K562 (cell line): Measurements from ENCODE around the gene CLEC17A. TPM values are rescaled to one million over a fixed set of nuclear protein-coding genes. Genes with fewer than 3 reads are reported as not detected.

Experiments
- BRD4 ChIP-seq: fragments of 200-600 bp; sonication (generic); IDR thresholded peaks from 2 replicates; pipeline ENCODE4 v1.6.1; 2017; ENCODE audit warnings: inconsistent platforms
- EHMT2 ChIP-seq: fragments of 450-650 bp; IDR thresholded peaks from 2 replicates; pipeline ENCODE4 v1.6.1; 2018; ENCODE audit warnings: antibody characterized with exemption
- HDAC1 ChIP-seq, 2 experiments: fragments of 450-650 bp; IDR thresholded peaks; 2 replicates each; pipeline ENCODE4 v1.6.1; 2016 to 2017; ENCODE audit warnings: inconsistent platforms in 1 of 2, mild to moderate bottlenecking in 1 of 2, moderate library complexity in 1 of 2
- HNRNPK ChIP-seq: fragments of 200-400 bp; formaldehyde crosslinking; IDR thresholded peaks from one replicate; pipeline ENCODE4 v1.6.1; 2018; ENCODE audit warnings: mild to moderate bottlenecking, low read depth, low read length; ENCODE audit not compliant: poor library complexity, severe bottlenecking
- HNRNPLL ChIP-seq: fragments of 200-400 bp; formaldehyde crosslinking; IDR thresholded peaks from 2 replicates; pipeline ENCODE4 v1.6.1; 2017; ENCODE audit warnings: low read length, low read depth, mild to moderate bottlenecking; ENCODE audit not compliant: poor library complexity, severe bottlenecking
- IFI16 ChIP-seq: fragments of 250-450 bp; sonication (Bioruptor Pico); IDR thresholded peaks from 2 replicates; pipeline ENCODE4 v2.1.2; 2022; ENCODE audit warnings: mild to moderate bottlenecking, inconsistent platforms
- JUND ChIP-seq, 2 experiments: IDR thresholded peaks; 2 replicates in 1 of 2; 3 replicates in 1 of 2; pipeline ENCODE4 v1.6.1; 2011; ENCODE audit warnings: borderline replicate concordance in 2 of 2, low read depth in 2 of 2, low read length in 2 of 2, improper control_type of control experiment in 1 of 2, missing biosample characterization in 1 of 2, missing genetic modification characterization in 1 of 2, missing genetic modification reagents in 1 of 2
- KHSRP ChIP-seq: fragments of 450-650 bp; IDR thresholded peaks from 2 replicates; pipeline ENCODE4 v1.6.1; 2017
- LCOR ChIP-seq: sonication (generic); formaldehyde crosslinking; IDR thresholded peaks from 2 replicates; pipeline ENCODE4 v1.8.0; 2022; ENCODE audit warnings: mild to moderate bottlenecking, missing genetic modification reagents
- MAFF ChIP-seq: IDR thresholded peaks from 2 replicates; pipeline ENCODE4 v1.6.1; 2012; ENCODE audit warnings: low read length, improper control_type of control experiment
- NFIC ChIP-seq: fragments of 450-650 bp; IDR thresholded peaks from 2 replicates; pipeline ENCODE4 v1.6.1; 2017; ENCODE audit warnings: mild to moderate bottlenecking, inconsistent platforms
- POLR2H ChIP-seq: IDR thresholded peaks from 2 replicates; pipeline ENCODE4 v1.6.1; 2016; ENCODE audit warnings: missing genetic modification characterization, low read depth, mild to moderate bottlenecking, control low read depth, missing compliant biosample characterization, moderate library complexity
- PURB ChIP-seq: sonication (generic); formaldehyde crosslinking; IDR thresholded peaks from 2 replicates; pipeline ENCODE4 v1.9.0; 2021; ENCODE audit warnings: low read depth, mild to moderate bottlenecking, missing genetic modification reagents
- PYGO2 ChIP-seq: fragments of 450-650 bp; IDR thresholded peaks from 2 replicates; pipeline ENCODE4 v1.6.1; 2016; ENCODE audit warnings: mild to moderate bottlenecking, missing genetic modification characterization, moderate library complexity, missing compliant biosample characterization
- SIN3B ChIP-seq: fragments of 450-650 bp; IDR thresholded peaks from 2 replicates; pipeline ENCODE4 v1.6.1; 2017; ENCODE audit warnings: low read depth, mild to moderate bottlenecking, moderate library complexity
- SMAD3 ChIP-seq: fragments of 450-650 bp; formaldehyde crosslinking; conservative IDR thresholded peaks from 2 replicates; pipeline ENCODE4 v1.4.0; 2020; ENCODE audit warnings: mild to moderate bottlenecking
- SMARCE1 ChIP-seq: fragments of 450-650 bp; IDR thresholded peaks from 2 replicates; pipeline ENCODE4 v1.7.1; 2016; ENCODE audit warnings: mild to moderate bottlenecking
- SRSF7 ChIP-seq: fragments of 200-400 bp; formaldehyde crosslinking; optimal IDR thresholded peaks from 2 replicates; pipeline ENCODE3; 2017; ENCODE audit warnings: mild to moderate bottlenecking, low read depth, low read length
- SRSF9 ChIP-seq: fragments of 200-400 bp; formaldehyde crosslinking; IDR thresholded peaks from 2 replicates; pipeline ENCODE4 v1.6.1; 2017; ENCODE audit warnings: low read depth, low read length, borderline replicate concordance
- STAT5A ChIP-seq: IDR thresholded peaks from 2 replicates; pipeline ENCODE4 v1.6.1; 2012; ENCODE audit warnings: low read length, inconsistent platforms, borderline replicate concordance
- TBL1XR1 ChIP-seq, 2 experiments: IDR thresholded peaks; 2 replicates each; pipeline ENCODE4 v1.6.1; 2012; ENCODE audit warnings: improper control_type of control experiment in 2 of 2, low read length in 2 of 2, mild to moderate bottlenecking in 1 of 2
- ZKSCAN1 ChIP-seq: fragments of 150-350 bp; IDR thresholded peaks from 2 replicates; pipeline ENCODE4 v1.6.1; 2016; ENCODE audit warnings: low read depth, low read length
- ZNF184 ChIP-seq: sonication (generic); formaldehyde crosslinking; IDR thresholded peaks from 2 replicates; pipeline ENCODE4 v1.5.0; 2020; ENCODE audit warnings: missing genetic modification reagents
- ZNF589 ChIP-seq: fragments of 200-800 bp; sonication (Bioruptor generic); IDR thresholded peaks from 2 replicates; pipeline ENCODE4 v1.6.1; 2016; ENCODE audit warnings: low read depth, missing genetic modification characterization, missing compliant biosample characterization
- ZNF764 ChIP-seq: fragments of 250-450 bp; sonication (Bioruptor Pico); IDR thresholded peaks from 2 replicates; pipeline ENCODE4 v1.4.0; 2020; ENCODE audit warnings: low read depth, mild to moderate bottlenecking, moderate library complexity
- polyA plus RNA-seq, 8 experiments: library from polyadenylated mRNA; depleted of rRNA in 4 of 8; stranded (reverse) in 5 of 8; unstranded in 3 of 8; fragments of >200 nt; fragmentation: Nextera tagmentation in 2 of 8; fragmentation: Illumina TruSeq in 1 of 8; extraction: Ambion mirVana in 2 of 8; extraction: Trizol in 1 of 8; gene quantifications; 2 replicates each; pipeline versions ENCODE4 v1.2.1 to v1.2.3, GENCODE V29; 2011 to 2014; ENCODE audit warnings: inconsistent platforms in 1 of 8, missing spikeins in 1 of 8
- total RNA-seq, 7 experiments: library from RNA; depleted of rRNA in 6 of 7; stranded (reverse); fragments of >200 nt in 6 of 7; fragmentation: Illumina TruSeq in 2 of 7; extraction: Trizol in 2 of 7; gene quantifications; 2 replicates each; pipeline versions ENCODE4 v1.2.1 to v1.2.3, GENCODE V29; 2011 to 2021; ENCODE audit warnings: low replicate concordance in 1 of 7
- TF ChIP-seq, protein P1 (sequence below): fragments of 450-650 bp; formaldehyde crosslinking; IDR thresholded peaks from 2 replicates; pipeline ENCODE4 v1.4.0; 2020; ENCODE audit warnings: mild to moderate bottlenecking, moderate library complexity
- TF ChIP-seq, protein P2 (sequence below): fragments of 250-450 bp; sonication (Bioruptor Pico); IDR thresholded peaks from 2 replicates; pipeline ENCODE4 v1.5.0; 2020; ENCODE audit warnings: mild to moderate bottlenecking
- TF ChIP-seq, protein P3 (sequence below): sonication (generic); IDR thresholded peaks from 2 replicates; pipeline ENCODE4 v1.6.1; 2016

Gene CLEC17A
- total and polyA plus RNA-seq, 9 of the 15 experiments (the other 6 are each of a cell fraction or from before 2014, with no cell fraction given), result 0.03 TPM; not detected in 8

DNA sequence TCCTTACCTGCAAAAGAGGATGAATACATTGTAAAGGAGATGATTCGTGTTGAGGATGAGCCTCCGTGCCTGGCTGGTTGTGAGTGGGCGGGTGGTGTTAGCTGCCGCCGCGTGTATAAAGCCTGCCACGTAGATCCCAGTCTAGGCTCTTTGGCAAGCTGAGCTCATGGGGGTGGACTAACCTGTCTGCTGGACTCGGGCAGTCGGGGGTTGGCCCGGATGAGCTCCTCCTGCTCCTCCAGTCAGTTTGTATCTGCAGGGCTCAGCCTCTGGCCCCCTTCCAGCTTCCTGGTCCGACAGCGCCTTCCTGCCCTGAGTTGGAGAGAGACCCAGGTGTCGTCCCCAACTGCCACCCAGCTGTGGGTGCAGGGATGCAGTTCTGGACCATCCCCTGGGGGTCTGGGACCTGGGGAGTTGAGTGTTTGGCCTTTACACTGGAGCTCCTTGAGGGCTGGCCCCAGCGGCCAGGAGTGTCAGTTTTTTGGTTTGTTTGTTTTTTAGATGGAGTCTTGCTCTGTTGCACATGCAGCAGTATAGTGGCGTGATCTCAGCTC, 32.6 kb upstream of the CLEC17A start (continued):
- TF ChIP-seq, protein P1, sequence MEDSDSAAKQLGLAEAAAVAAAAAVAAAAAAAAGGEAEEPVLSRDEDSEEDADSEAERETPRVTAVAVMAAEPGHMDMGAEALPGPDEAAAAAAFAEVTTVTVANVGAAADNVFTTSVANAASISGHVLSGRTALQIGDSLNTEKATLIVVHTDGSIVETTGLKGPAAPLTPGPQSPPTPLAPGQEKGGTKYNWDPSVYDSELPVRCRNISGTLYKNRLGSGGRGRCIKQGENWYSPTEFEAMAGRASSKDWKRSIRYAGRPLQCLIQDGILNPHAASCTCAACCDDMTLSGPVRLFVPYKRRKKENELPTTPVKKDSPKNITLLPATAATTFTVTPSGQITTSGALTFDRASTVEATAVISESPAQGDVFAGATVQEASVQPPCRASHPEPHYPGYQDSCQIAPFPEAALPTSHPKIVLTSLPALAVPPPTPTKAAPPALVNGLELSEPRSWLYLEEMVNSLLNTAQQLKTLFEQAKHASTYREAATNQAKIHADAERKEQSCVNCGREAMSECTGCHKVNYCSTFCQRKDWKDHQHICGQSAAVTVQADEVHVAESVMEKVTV (CRISPR knock-in tag), result no peak
- TF ChIP-seq HDAC1 (IDR thresholded peaks at IDR 0.05) (no peak), POLR2H (tag) (no peak), ZKSCAN1 (no peak), ZNF764 (CRISPR knock-in tag) (no peak), ZNF589 (CRISPR knock-in tag) (no peak), SIN3B (no peak), MAFF (no peak), TBL1XR1 (IDR thresholded peaks at IDR 0.05; ENCODE audit: low read length in 2 of 2) (no peak), HNRNPK (no peak), HNRNPLL (no peak), NFIC (peak; percentile 93), ZNF184 (CRISPR knock-in tag) (no peak), SRSF7 (no peak), SMAD3 (CRISPR knock-in tag) (no peak), SRSF9 (no peak), STAT5A (no peak), IFI16 (CRISPR knock-in tag) (no peak), KHSRP (no peak), PYGO2 (tag) (no peak), JUND (IDR thresholded peaks at IDR 0.05; ENCODE audit: borderline replicate concordance, low read depth, low read length) (peak; percentile 28; the same call in 1 of the 2 replicates), JUND (tag; IDR thresholded peaks at IDR 0.05; ENCODE audit: borderline replicate concordance, low read depth, low read length) (peak; percentile 22; the same call in 1 of the 3 replicates), PURB (no peak), SMARCE1 (no peak), BRD4 (no peak), EHMT2 (no peak), LCOR (CRISPR knock-in tag) (no peak)
- TF ChIP-seq, protein P2, sequence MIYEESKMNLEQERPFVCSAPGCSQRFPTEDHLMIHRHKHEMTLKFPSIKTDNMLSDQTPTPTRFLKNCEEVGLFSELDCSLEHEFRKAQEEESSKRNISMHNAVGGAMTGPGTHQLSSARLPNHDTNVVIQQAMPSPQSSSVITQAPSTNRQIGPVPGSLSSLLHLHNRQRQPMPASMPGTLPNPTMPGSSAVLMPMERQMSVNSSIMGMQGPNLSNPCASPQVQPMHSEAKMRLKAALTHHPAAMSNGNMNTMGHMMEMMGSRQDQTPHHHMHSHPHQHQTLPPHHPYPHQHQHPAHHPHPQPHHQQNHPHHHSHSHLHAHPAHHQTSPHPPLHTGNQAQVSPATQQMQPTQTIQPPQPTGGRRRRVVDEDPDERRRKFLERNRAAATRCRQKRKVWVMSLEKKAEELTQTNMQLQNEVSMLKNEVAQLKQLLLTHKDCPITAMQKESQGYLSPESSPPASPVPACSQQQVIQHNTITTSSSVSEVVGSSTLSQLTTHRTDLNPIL (CRISPR knock-in tag), result no peak
- TF ChIP-seq, protein P3, sequence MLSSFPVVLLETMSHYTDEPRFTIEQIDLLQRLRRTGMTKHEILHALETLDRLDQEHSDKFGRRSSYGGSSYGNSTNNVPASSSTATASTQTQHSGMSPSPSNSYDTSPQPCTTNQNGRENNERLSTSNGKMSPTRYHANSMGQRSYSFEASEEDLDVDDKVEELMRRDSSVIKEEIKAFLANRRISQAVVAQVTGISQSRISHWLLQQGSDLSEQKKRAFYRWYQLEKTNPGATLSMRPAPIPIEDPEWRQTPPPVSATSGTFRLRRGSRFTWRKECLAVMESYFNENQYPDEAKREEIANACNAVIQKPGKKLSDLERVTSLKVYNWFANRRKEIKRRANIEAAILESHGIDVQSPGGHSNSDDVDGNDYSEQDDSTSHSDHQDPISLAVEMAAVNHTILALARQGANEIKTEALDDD, result peak; percentile 41; the same call in 1 of the 2 replicates
